NCI-H1930 (cell line): ENCODE data around the gene DCAF15.

Experiments used
- DNase-seq, 2 experiments: peaks; one replicate each; lab custom pipeline; 2025; lab: John Stamatoyannopoulos, UW

The DCAF15 gene

GRCh38 chr19:13930402-13930801 lies 21.9 kb upstream of the DCAF15 start:
- DNase-seq, result no peak

GRCh38 chr19:13931391-13932148 lies 20.7 kb upstream of the DCAF15 start:
- DNase-seq, result no peak

- no peak for DNase-seq
Observed at GRCh38 chr19:13932149-13932637, 20.1 kb upstream of the DCAF15 start.

GRCh38 chr19:13932911-13933393 lies 19.4 kb upstream of the DCAF15 start:
- no peak for DNase-seq

GRCh38 chr19:13934785-13935109 lies 17.6 kb upstream of the DCAF15 start:
- DNase-seq, result no peak

- no peak for DNase-seq
Observed at GRCh38 chr19:13935765-13936510, 16.4 kb upstream of the DCAF15 start.

GRCh38 chr19:13937479-13938300 lies 14.6 kb upstream of the DCAF15 start:
- no peak for DNase-seq

- no peak for DNase-seq
Observed at GRCh38 chr19:13938301-13939064, 13.8 kb upstream of the DCAF15 start, which contains the start of gene PODNL1. Gene PODNL1, minus strand, starts transcription at chr19:13938417. Its CDS starts 236 bp downstream, at chr19:13938181.

- DNase-seq, result no peak
Observed at GRCh38 chr19:13942023-13942684, 10.2 kb upstream of the DCAF15 start.

- no peak for DNase-seq
Observed at GRCh38 chr19:13946414-13946813, 5.9 kb upstream of the DCAF15 start.

GRCh38 chr19:13951043-13951442 lies 1.3 kb upstream of the DCAF15 start:
- DNase-seq, result no peak

GRCh38 chr19:13951799-13952153 lies 533 bp upstream of the DCAF15 start:
- no peak for DNase-seq

GRCh38 chr19:13952931-13953531 lies 722 bp downstream of the DCAF15 start:
- no peak for DNase-seq

GRCh38 chr19:13954185-13954584 lies 1.9 kb downstream of the DCAF15 start:
- no peak for DNase-seq

- no peak for DNase-seq
Observed at GRCh38 chr19:13955662-13956364, 3.5 kb downstream of the DCAF15 start.

- no peak for DNase-seq
Observed at GRCh38 chr19:13956365-13956744, 4.0 kb downstream of the DCAF15 start.

GRCh38 chr19:13957051-13957450 lies 4.7 kb downstream of the DCAF15 start:
- DNase-seq, result no peak

- DNase-seq, result no peak
Observed at GRCh38 chr19:13958043-13958442, 5.7 kb downstream of the DCAF15 start.

GRCh38 chr19:13959141-13959961 lies 7.0 kb downstream of the DCAF15 start:
- DNase-seq, result no peak
